WERI-Rb-1 (cell line): ENCODE data around the gene BICRAL.
A peak's percentile ranks its signal among the peaks of the same experiment; 100 is the strongest.
"Not testable (repeated sequence)": the region's sequence is repeated elsewhere in the genome, so short reads cannot be mapped to it uniquely, and the experiment has no call there.

Experiments used
- DNase-seq: peaks from one replicate; pipeline ENCODE4 v3.0.0-alpha.2; 2020
- H3K27ac ChIP-seq: fragments of 250-450 bp; sonication (Bioruptor Pico); 2 replicates; pipeline ENCODE4 v1.5.1; 2020; ENCODE audit warnings: mild to moderate bottlenecking, moderate library complexity
- H3K27me3 ChIP-seq: fragments of 250-450 bp; sonication (Bioruptor Pico); 2 replicates; pipeline ENCODE4 v1.5.1; 2021; ENCODE audit warnings: mild to moderate bottlenecking, low read depth, moderate library complexity; ENCODE audit not compliant: insufficient read depth, severe bottlenecking
- H3K36me3 ChIP-seq: fragments of 250-450 bp; sonication (Bioruptor Pico); 2 replicates; pipeline ENCODE4 v1.5.1; 2020; ENCODE audit warnings: mild to moderate bottlenecking, moderate library complexity
- H3K4me3 ChIP-seq: 2 replicates; pipeline ENCODE4 v1.5.1; 2011; ENCODE audit warnings: low read depth, mild to moderate bottlenecking, control low read depth, low read length
- H3K9me3 ChIP-seq: fragments of 250-450 bp; sonication (Bioruptor Pico); 2 replicates; pipeline ENCODE4 v1.5.1; 2021; ENCODE audit warnings: mild to moderate bottlenecking, moderate library complexity; ENCODE audit not compliant: severe bottlenecking
- CTCF ChIP-seq: IDR thresholded peaks from 2 replicates; pipeline ENCODE4 v1.5.1; 2011; ENCODE audit warnings: low read depth, mild to moderate bottlenecking, control low read depth, inconsistent platforms, low read length

BICRAL gene

GRCh38 chr6:42879372-42880239 is 97.8 kb downstream of the BICRAL start, which contains the start of gene RPL7L1:
Gene RPL7L1 (plus strand): TSS chr6:42879616. CDS start chr6:42879911, 295 bp downstream.
- Histone ChIP-seq H3K4me3 (peak within 1 kb of the TSS; percentile 99), H3K36me3 (peaks cover 44% of the 10 kb centered on the region), H3K9me3 (no peaks in the 10 kb centered on the region), H3K27ac (peak within 1 kb of the TSS; percentile 94), H3K27me3 (no peaks in the 10 kb centered on the region)
- 0 out of 2 replicates have a peak, but pooled peaks have one; percentile 32 for TF ChIP-seq CTCF
- peak; percentile 95 for DNase-seq

GRCh38 chr6:42880240-42880817 is 98.5 kb downstream of the BICRAL start:
- H3K9me3 ChIP-seq, DNase-seq, H3K27me3 ChIP-seq: not testable (repeated sequence)
- Histone ChIP-seq H3K36me3 (peaks cover 52% of the 10 kb centered on the region), H3K4me3 (peak overlapping the region; percentile 99), H3K27ac (peak overlapping the region; percentile 94)

- not testable (repeated sequence) for DNase-seq, H3K27me3 ChIP-seq, H3K9me3 ChIP-seq
- Histone ChIP-seq H3K4me3 (peak overlapping the region; percentile 99), H3K27ac (peak overlapping the region; percentile 94), H3K36me3 (peaks cover 57% of the 10 kb centered on the region)
These were observed 99.0 kb downstream of the BICRAL start for GRCh38 chr6:42880871-42881270.

GRCh38 chr6:42885702-42886101 is 103.8 kb downstream of the BICRAL start:
- no peak for TF ChIP-seq CTCF
- Histone ChIP-seq H3K4me3 (no peak overlapping the region), H3K27ac (no peak overlapping the region), H3K27me3 (no peaks in the 10 kb centered on the region), H3K36me3 (peaks cover 75% of the 10 kb centered on the region), H3K9me3 (no peaks in the 10 kb centered on the region)
- DNase-seq, result no peak

GRCh38 chr6:42888201-42888600 is 106.3 kb downstream of the BICRAL start:
- H3K4me3 ChIP-seq, H3K27ac ChIP-seq, H3K27me3 ChIP-seq, DNase-seq, H3K9me3 ChIP-seq: not testable (repeated sequence)
- peaks cover 50% of the 10 kb centered on the region for H3K36me3 ChIP-seq

GRCh38 chr6:42889815-42890214 is 108.0 kb downstream of the BICRAL start:
- H3K27ac ChIP-seq, result peak overlapping the region; percentile 89
- TF ChIP-seq CTCF, result no peak
- DNase-seq, result no peak

More at GRCh38 chr6:42889815-42890214, 108.0 kb downstream of the BICRAL start:
- Histone ChIP-seq H3K9me3 (no peaks in the 10 kb centered on the region), H3K27me3 (no peaks in the 10 kb centered on the region), H3K4me3 (peak overlapping the region; percentile 88), H3K36me3 (peaks cover 34% of the 10 kb centered on the region)
